Muscle layer of colon (tissue), 2 donors: Measurements from ENCODE around the gene JUND.
A peak's percentile ranks its signal among the peaks of the same experiment; 100 is the strongest.

Experiments used
- H3K27ac ChIP-seq: one replicate; pipeline ENCODE4 v1.7.0; 2013; ENCODE audit warnings: low read depth, mild to moderate bottlenecking, low read length, moderate library complexity
- H3K27me3 ChIP-seq, 2 donors: one replicate each; pipeline ENCODE4 v1.7.0; 2013; ENCODE audit warnings: low read length in 2 of 2, mild to moderate bottlenecking in 2 of 2; ENCODE audit not compliant: insufficient read depth in 2 of 2, control insufficient read depth in 1 of 2
- H3K36me3 ChIP-seq: one replicate; pipeline ENCODE4 v1.7.0; 2013; ENCODE audit warnings: mild to moderate bottlenecking, low read length; ENCODE audit not compliant: insufficient read depth
- H3K4me1 ChIP-seq: one replicate; pipeline ENCODE4 v1.7.0; 2013; ENCODE audit warnings: mild to moderate bottlenecking, low read length; ENCODE audit not compliant: insufficient read depth
- H3K4me3 ChIP-seq, 2 donors: one replicate each; pipeline ENCODE4 v1.7.0; 2013; ENCODE audit warnings: low read length in 2 of 2, low read depth in 1 of 2, mild to moderate bottlenecking in 1 of 2, moderate library complexity in 1 of 2
- H3K9ac ChIP-seq: one replicate; pipeline ENCODE4 v1.7.0; 2013; ENCODE audit warnings: low read length
- H3K9me3 ChIP-seq: one replicate; pipeline ENCODE4 v1.7.0; 2013; ENCODE audit warnings: mild to moderate bottlenecking, low read length
- donor health status: abdominal sarcoma.
- donor health status: Adenocarcinoma of cecum.

The JUND gene

GRCh38 chr19:18294467-18294864 is 13.0 kb upstream of the JUND start:
- H3K9ac ChIP-seq: no peak overlapping the region
- no peak overlapping the region for H3K27ac ChIP-seq
- no peaks in the 10 kb centered on the region for H3K9me3 ChIP-seq
- H3K36me3 ChIP-seq: no peaks in the 10 kb centered on the region
- H3K4me3 ChIP-seq: no peak overlapping the region
- H3K27me3 ChIP-seq: no peaks in the 10 kb centered on the region
- H3K4me1 ChIP-seq: peaks cover 14% of the 10 kb centered on the region

GRCh38 chr19:18293642-18294466 is 12.4 kb upstream of the JUND start:
- Histone ChIP-seq H3K27ac (peak overlapping the region; percentile 79), H3K4me1 (peaks cover 14% of the 10 kb centered on the region), H3K4me3 (no peak overlapping the region), H3K9ac (peak overlapping the region; percentile 88), H3K36me3 (no peaks in the 10 kb centered on the region), H3K9me3 (no peaks in the 10 kb centered on the region), H3K27me3 (no peaks in the 10 kb centered on the region)

GRCh38 chr19:18292810-18293641 is 11.6 kb upstream of the JUND start:
- H3K9ac ChIP-seq: peak overlapping the region; percentile 88
- H3K27ac ChIP-seq: peak overlapping the region; percentile 79
- no peaks in the 10 kb centered on the region for H3K9me3 ChIP-seq
- H3K4me3 ChIP-seq: peak overlapping the region; percentile 79 to 95
- no peaks in the 10 kb centered on the region for H3K36me3 ChIP-seq
- H3K4me1 ChIP-seq: peaks cover 14% of the 10 kb centered on the region
- H3K27me3 ChIP-seq: no peaks in the 10 kb centered on the region

GRCh38 chr19:18292462-18292809 is 11.0 kb upstream of the JUND start:
- Histone ChIP-seq H3K36me3 (no peaks in the 10 kb centered on the region), H3K9ac (peak overlapping the region; percentile 88), H3K4me3 (peak overlapping the region; percentile 79 to 95), H3K27ac (peak overlapping the region; percentile 79), H3K4me1 (peaks cover 14% of the 10 kb centered on the region), H3K9me3 (no peaks in the 10 kb centered on the region), H3K27me3 (no peaks in the 10 kb centered on the region)

DNA sequence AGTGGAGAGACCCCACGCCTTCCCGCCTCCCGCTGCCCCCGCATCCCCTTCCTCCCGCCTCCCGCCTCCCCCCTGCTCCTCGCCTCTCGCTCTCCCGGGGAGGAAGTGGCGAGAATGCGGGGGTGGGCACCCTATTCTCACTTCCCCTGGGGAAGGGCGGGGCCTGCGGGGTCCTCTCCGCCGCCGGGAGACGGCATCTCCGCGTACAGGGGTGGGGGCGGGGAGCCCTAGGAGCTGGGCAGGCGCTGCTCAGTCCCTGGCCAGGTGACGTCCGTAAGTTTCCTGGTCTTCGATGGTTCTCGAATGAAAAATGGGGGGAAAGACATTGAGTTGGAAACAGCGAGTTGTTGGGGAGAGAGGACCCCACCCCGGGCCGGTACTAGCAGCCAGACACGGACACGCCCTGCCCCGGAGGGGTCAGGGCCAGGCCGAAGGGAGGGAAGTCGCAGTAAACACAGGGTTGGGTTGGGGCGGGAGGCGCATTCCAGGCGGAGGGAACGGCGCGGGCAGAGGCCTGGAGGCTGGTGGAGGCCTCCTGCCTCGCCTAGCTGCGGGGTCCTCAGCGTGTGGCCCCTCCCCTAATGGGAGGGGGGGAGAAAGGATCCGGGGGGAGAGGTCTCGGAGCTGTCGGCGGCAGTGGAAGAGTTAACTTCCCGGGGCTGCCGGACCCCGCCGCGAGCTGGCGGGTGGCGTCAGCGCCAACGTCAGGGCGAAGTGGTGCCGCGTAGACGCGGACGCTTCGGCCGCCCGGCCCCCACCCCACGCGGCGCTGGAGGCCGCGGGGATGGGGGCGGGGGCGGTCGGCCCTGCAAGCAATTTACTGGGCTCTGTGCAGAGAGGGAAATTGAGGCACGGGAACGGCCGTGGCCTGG is 10.4 kb upstream of the JUND start:
- Histone ChIP-seq H3K36me3 (no peaks in the 10 kb centered on the region), H3K9me3 (no peaks in the 10 kb centered on the region), H3K4me3 (peak overlapping the region; percentile 79 to 95), H3K9ac (peak overlapping the region; percentile 88), H3K4me1 (peaks cover 14% of the 10 kb centered on the region), H3K27me3 (no peaks in the 10 kb centered on the region), H3K27ac (peak overlapping the region; percentile 79)

- H3K27ac ChIP-seq: peak overlapping the region; percentile 79
- H3K36me3 ChIP-seq: no peaks in the 10 kb centered on the region
- no peaks in the 10 kb centered on the region for H3K9me3 ChIP-seq
- H3K4me3 ChIP-seq: peak overlapping the region; percentile 79 to 95
- peak overlapping the region; percentile 88 for H3K9ac ChIP-seq
- H3K4me1 ChIP-seq: peaks cover 14% of the 10 kb centered on the region
- H3K27me3 ChIP-seq: no peaks in the 10 kb centered on the region
These were observed 9.7 kb upstream of the JUND start for GRCh38 chr19:18291019-18291524.

DNA sequence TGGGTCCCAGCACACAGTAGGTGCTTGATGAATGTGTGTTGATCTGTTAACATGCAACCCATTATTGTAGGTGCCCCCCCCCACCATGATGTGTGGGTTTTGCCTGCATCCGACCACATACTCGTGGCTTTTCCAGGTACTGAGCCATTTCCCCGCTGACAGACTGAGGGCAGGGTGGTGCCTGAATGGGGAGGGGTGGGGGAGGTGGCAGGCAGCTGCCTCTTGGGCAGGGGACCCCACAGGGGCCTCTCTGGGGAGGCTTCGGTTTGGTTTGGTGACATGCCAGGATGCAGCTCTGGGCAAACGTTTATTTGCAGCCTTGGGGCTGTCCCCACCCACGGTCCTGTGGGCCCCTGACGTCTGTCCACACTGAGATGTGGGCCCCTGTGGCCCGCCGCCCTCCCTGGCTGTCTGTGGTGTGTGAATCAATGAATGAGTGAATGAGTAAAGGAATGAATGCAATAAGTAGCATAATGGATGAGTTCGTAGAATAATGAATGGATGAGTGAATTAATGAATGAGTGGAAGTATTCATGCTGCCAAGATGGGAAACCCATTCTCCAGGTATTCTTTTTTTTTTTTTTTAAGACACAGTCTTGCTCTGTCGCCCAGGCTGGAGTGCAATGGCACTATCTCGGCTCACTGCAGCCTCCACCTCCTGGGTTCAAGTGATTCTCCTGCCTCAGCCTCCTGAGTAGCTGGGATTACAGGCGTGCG is 9.0 kb upstream of the JUND start:
- peak overlapping the region; percentile 23 for H3K27ac ChIP-seq
- no peak overlapping the region for H3K9ac ChIP-seq
- H3K9me3 ChIP-seq: no peaks in the 10 kb centered on the region
- no peaks in the 10 kb centered on the region for H3K27me3 ChIP-seq
- no peaks in the 10 kb centered on the region for H3K36me3 ChIP-seq
- H3K4me1 ChIP-seq: peaks cover 14% of the 10 kb centered on the region
- H3K4me3 ChIP-seq: no peak overlapping the region

GRCh38 chr19:18289471-18290301 is 8.3 kb upstream of the JUND start:
- Histone ChIP-seq H3K4me3 (no peak overlapping the region), H3K27me3 (no peaks in the 10 kb centered on the region), H3K4me1 (peaks cover 14% of the 10 kb centered on the region), H3K27ac (no peak overlapping the region), H3K36me3 (no peaks in the 10 kb centered on the region), H3K9me3 (no peaks in the 10 kb centered on the region), H3K9ac (no peak overlapping the region)

DNA sequence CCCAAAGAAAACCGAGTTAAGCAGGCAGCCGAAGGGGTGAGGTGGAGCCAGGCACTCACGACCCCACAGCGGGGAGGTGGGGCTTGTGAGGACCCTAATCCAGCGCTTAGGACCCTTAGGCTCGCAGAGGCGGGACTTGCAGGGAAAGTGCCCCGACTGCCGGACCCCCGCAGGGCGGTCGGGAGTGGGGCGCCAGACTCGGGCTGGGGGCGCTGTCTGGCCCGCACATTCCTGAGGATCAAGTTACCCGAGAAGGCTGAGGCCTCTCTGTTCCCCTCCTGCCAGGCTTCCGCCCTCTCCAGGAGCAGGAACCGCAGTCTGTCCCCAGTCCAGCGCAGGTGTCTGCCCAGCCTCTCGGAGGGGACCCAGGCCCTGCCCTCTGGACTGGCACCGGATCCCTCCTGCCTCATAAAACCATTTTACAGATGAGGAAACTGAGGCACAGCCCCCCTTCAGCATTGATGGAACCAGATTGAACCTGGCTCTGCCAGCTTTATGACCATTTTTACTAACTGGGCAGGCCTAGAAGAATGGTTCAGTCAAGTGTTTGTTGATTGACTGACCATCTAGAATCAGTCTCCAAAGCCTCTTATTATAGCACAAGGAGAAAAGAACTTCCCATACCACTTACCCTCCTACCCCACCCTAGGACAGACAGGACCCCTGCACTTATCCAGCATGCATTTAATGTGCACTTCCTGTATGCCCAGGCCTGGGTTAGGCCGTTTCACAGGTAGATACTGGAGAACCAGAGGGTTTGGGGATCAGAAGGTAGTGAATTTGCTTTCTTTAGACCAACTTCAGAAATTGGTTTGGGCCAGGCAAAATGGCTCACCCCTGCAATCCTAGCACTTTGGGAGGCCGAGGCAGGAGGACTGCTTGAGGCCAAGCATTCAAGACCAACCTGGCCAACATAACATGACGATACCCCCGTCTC is 6.7 kb upstream of the JUND start:
- peaks cover 12% of the 10 kb centered on the region for H3K4me1 ChIP-seq
- no peak overlapping the region for H3K27ac ChIP-seq

More for the DNA sequence above, 6.7 kb upstream of the JUND start:
- H3K4me3 ChIP-seq: no peak overlapping the region
- H3K9me3 ChIP-seq: no peaks in the 10 kb centered on the region
- H3K9ac ChIP-seq: no peak overlapping the region
- H3K36me3 ChIP-seq: no peaks in the 10 kb centered on the region
- no peaks in the 10 kb centered on the region for H3K27me3 ChIP-seq
